ENCODE data around the gene PLP2. TPM values are rescaled to one million over a fixed set of nuclear protein-coding genes. Genes with fewer than 3 reads are reported as not detected.

PLP2 gene
- total and polyA plus RNA-seq, 2 experiments from 2014 or later = 62.5 to 209 TPM

GRCh38 chrX:49174723-49175122 is 3.0 kb downstream of the PLP2 start:
- no peaks in the 10 kb centered on the region; the same call in 1 of the 2 replicates for H3K4me1 ChIP-seq (ENCODE audit: insufficient read depth)
- H2AFZ ChIP-seq = no peak overlapping the region
- no peaks in the 10 kb centered on the region for H3F3A ChIP-seq (ENCODE audit: insufficient read depth)
- H3K27me3 ChIP-seq (replicated peaks; ENCODE audit: insufficient read depth) = no peaks in the 10 kb centered on the region
- TF ChIP-seq EZH2 (IDR thresholded peaks at IDR 0.05; ENCODE audit: insufficient read depth, poor library complexity, severe bottlenecking) = no peak
- no peak for TF ChIP-seq EZH2phosphoT487 (IDR thresholded peaks at IDR 0.05; ENCODE audit: insufficient read depth, low read depth)
- H3K36me3 ChIP-seq (ENCODE audit: low read depth) = no peaks in the 10 kb centered on the region
- no peaks in the 10 kb centered on the region for H4K20me1 ChIP-seq (ENCODE audit: insufficient read depth)
- H3K9ac ChIP-seq = no peak overlapping the region
- no peak for DNase-seq
- no peaks in the 10 kb centered on the region for H3K9me3 ChIP-seq (ENCODE audit: low read depth)
- in situ Hi-C loops (cut with MboI) = no loop called here
- H3K4me3 ChIP-seq = no peak overlapping the region
- WGBS, 2 experiments (ENCODE audit: low coverage in 1 of 2, low lambda C conversion rate in 2 of 2, missing lambda C conversion rate in 2 of 2) = 37 to 42% methylated on average over 3 of the region's 3 CpGs
- H3K4me2 ChIP-seq (ENCODE audit: unreplicated experiment) = no peak overlapping the region
- H3K27ac ChIP-seq = no peak overlapping the region
- peaks cover 16% of the 10 kb centered on the region for H3K79me2 ChIP-seq (ENCODE audit: insufficient read depth)
- no peaks in the 10 kb centered on the region for H3K9me2 ChIP-seq (ENCODE audit: insufficient read depth)

- Histone ChIP-seq H3K4me3 (no peak overlapping the region), H3K4me1 (ENCODE audit: insufficient read depth) (no peaks in the 10 kb centered on the region; the same call in 1 of the 2 replicates), H3K79me2 (ENCODE audit: insufficient read depth) (peaks cover 16% of the 10 kb centered on the region), H3K4me2 (ENCODE audit: unreplicated experiment) (no peak overlapping the region), H3K27me3 (replicated peaks; ENCODE audit: insufficient read depth) (no peaks in the 10 kb centered on the region), H2AFZ (no peak overlapping the region), H3K9me2 (ENCODE audit: insufficient read depth) (no peaks in the 10 kb centered on the region), H3K27ac (no peak overlapping the region), H3K9me3 (ENCODE audit: low read depth) (no peaks in the 10 kb centered on the region), H3F3A (ENCODE audit: insufficient read depth) (no peaks in the 10 kb centered on the region), H4K20me1 (ENCODE audit: insufficient read depth) (no peaks in the 10 kb centered on the region), H3K36me3 (ENCODE audit: low read depth) (no peaks in the 10 kb centered on the region), H3K9ac (no peak overlapping the region)
- WGBS, 2 experiments (ENCODE audit: low coverage in 1 of 2, low lambda C conversion rate in 2 of 2, missing lambda C conversion rate in 2 of 2) = 94 to 100% methylated on average over 10 to 24 of the region's 43 CpGs
- in situ Hi-C loops (cut with MboI) = no loop called here
- TF ChIP-seq EZH2phosphoT487 (IDR thresholded peaks at IDR 0.05; ENCODE audit: insufficient read depth, low read depth) = no peak
- TF ChIP-seq EZH2 (IDR thresholded peaks at IDR 0.05; ENCODE audit: insufficient read depth, poor library complexity, severe bottlenecking) = no peak
- no peak for DNase-seq
Observed at GRCh38 chrX:49175435-49176274, 4.0 kb downstream of the PLP2 start.

- TF ChIP-seq EZH2 (IDR thresholded peaks at IDR 0.05; ENCODE audit: insufficient read depth, poor library complexity, severe bottlenecking) (no peak), EZH2phosphoT487 (IDR thresholded peaks at IDR 0.05; ENCODE audit: insufficient read depth, low read depth) (no peak)
- H3K4me3 ChIP-seq = no peak overlapping the region
- no peak overlapping the region for H3K27ac ChIP-seq
- DNase-seq = no peak
- H3K27me3 ChIP-seq (replicated peaks; ENCODE audit: insufficient read depth) = no peaks in the 10 kb centered on the region
- no peak overlapping the region for H3K4me2 ChIP-seq (ENCODE audit: unreplicated experiment)
- WGBS, 2 experiments (ENCODE audit: low coverage in 1 of 2, low lambda C conversion rate in 2 of 2, missing lambda C conversion rate in 2 of 2) = 54 to 61% methylated on average over 13 to 15 of the region's 27 CpGs
- in situ Hi-C loops (cut with MboI) = no loop called here
- no peaks in the 10 kb centered on the region for H4K20me1 ChIP-seq (ENCODE audit: insufficient read depth)
- H3K4me1 ChIP-seq (ENCODE audit: insufficient read depth) = no peaks in the 10 kb centered on the region; the same call in 1 of the 2 replicates
- H2AFZ ChIP-seq = no peak overlapping the region
- H3K9me2 ChIP-seq (ENCODE audit: insufficient read depth) = no peaks in the 10 kb centered on the region
- H3K9me3 ChIP-seq (ENCODE audit: low read depth) = no peaks in the 10 kb centered on the region
- H3K9ac ChIP-seq = no peak overlapping the region
- no peaks in the 10 kb centered on the region for H3F3A ChIP-seq (ENCODE audit: insufficient read depth)
- H3K79me2 ChIP-seq (ENCODE audit: insufficient read depth) = peaks cover 16% of the 10 kb centered on the region
- no peaks in the 10 kb centered on the region for H3K36me3 ChIP-seq (ENCODE audit: low read depth)
Observed at GRCh38 chrX:49176421-49177326, 5.0 kb downstream of the PLP2 start.

GRCh38 chrX:49177338-49177833 is 5.7 kb downstream of the PLP2 start:
- H3K79me2 ChIP-seq (ENCODE audit: insufficient read depth) = peaks cover 15% of the 10 kb centered on the region
- H3K9ac ChIP-seq = no peak overlapping the region
- TF ChIP-seq EZH2 (IDR thresholded peaks at IDR 0.05; ENCODE audit: insufficient read depth, poor library complexity, severe bottlenecking) = no peak
- WGBS, 2 experiments (ENCODE audit: low coverage in 1 of 2, low lambda C conversion rate in 2 of 2, missing lambda C conversion rate in 2 of 2) = 80 to 86% methylated on average over 4 of the region's 4 CpGs
- H2AFZ ChIP-seq = no peak overlapping the region
- in situ Hi-C loops (cut with MboI) = no loop called here
- H3K36me3 ChIP-seq (ENCODE audit: low read depth) = no peaks in the 10 kb centered on the region
- H4K20me1 ChIP-seq (ENCODE audit: insufficient read depth) = no peaks in the 10 kb centered on the region
- H3K9me2 ChIP-seq (ENCODE audit: insufficient read depth) = no peaks in the 10 kb centered on the region
- no peak for DNase-seq
- no peaks in the 10 kb centered on the region; the same call in 1 of the 2 replicates for H3K4me1 ChIP-seq (ENCODE audit: insufficient read depth)
- no peaks in the 10 kb centered on the region for H3F3A ChIP-seq (ENCODE audit: insufficient read depth)
- H3K9me3 ChIP-seq (ENCODE audit: low read depth) = no peaks in the 10 kb centered on the region
- no peaks in the 10 kb centered on the region for H3K27me3 ChIP-seq (replicated peaks; ENCODE audit: insufficient read depth)
- no peak overlapping the region for H3K4me2 ChIP-seq (ENCODE audit: unreplicated experiment)
- H3K27ac ChIP-seq = no peak overlapping the region
- no peak overlapping the region for H3K4me3 ChIP-seq

Measured in GM23248 (cell line).